ENCODE data around the gene KNDC1.

DNA sequence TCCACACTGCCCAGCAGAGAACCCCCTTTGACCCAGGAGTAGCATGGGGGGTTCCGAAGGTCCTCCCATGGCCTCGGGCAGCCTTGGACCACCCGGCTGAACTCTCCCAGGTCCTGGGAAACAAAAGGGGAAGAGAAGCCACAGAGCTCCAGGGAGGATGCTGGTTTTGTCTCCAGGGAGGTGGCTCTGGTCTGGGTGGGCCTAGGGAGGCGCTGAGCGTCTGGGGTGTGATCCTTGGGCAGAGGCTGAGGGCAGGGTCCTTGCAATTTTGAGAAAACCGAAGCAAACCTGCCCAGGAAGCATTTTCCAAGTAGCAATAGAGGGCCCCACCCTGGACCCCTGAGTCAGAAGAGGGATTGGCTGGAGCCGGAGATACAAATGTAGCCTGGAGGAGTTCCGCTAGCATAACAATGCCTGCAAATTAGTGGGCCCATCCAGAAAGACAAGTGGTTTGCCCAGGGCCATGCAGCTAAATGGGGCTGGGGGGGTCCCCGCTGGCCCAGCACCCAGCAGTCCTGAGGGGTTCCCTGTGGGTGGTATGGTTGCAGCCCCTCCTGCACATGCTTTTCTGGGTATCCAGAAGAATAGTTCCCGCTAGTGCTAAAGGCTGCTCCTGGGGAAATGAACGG is 72.0 kb downstream of the KNDC1 start:
- TF ChIP-seq, protein P1, sequence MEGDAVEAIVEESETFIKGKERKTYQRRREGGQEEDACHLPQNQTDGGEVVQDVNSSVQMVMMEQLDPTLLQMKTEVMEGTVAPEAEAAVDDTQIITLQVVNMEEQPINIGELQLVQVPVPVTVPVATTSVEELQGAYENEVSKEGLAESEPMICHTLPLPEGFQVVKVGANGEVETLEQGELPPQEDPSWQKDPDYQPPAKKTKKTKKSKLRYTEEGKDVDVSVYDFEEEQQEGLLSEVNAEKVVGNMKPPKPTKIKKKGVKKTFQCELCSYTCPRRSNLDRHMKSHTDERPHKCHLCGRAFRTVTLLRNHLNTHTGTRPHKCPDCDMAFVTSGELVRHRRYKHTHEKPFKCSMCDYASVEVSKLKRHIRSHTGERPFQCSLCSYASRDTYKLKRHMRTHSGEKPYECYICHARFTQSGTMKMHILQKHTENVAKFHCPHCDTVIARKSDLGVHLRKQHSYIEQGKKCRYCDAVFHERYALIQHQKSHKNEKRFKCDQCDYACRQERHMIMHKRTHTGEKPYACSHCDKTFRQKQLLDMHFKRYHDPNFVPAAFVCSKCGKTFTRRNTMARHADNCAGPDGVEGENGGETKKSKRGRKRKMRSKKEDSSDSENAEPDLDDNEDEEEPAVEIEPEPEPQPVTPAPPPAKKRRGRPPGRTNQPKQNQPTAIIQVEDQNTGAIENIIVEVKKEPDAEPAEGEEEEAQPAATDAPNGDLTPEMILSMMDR (IDR thresholded peaks at IDR 0.05), result no peak
- no peak for TF ChIP-seq POLR2A (IDR thresholded peaks at IDR 0.05)

Data from adrenal gland (tissue), 5 donors.